ENCODE data around the gene TBC1D20.
A peak's percentile ranks its signal among the peaks of the same experiment; 100 is the strongest.

TBC1D20 gene

GRCh38 chr20:400454-401275 lies 61.7 kb downstream of the TBC1D20 start:
- TF ChIP-seq POU6F1 (CRISPR knock-in tag; IDR thresholded peaks at IDR 0.05; ENCODE audit: borderline replicate concordance, low read depth) (no peak), OSR1 (CRISPR knock-in tag; IDR thresholded peaks at IDR 0.05) (no peak), GLIS3 (CRISPR knock-in tag; IDR thresholded peaks at IDR 0.05) (no peak), ARNTL (CRISPR knock-in tag; IDR thresholded peaks at IDR 0.05; ENCODE audit: borderline replicate concordance, low read depth) (no peak), ZC3H10 (CRISPR knock-in tag; IDR thresholded peaks at IDR 0.05) (no peak)
- peak; percentile 80 for ATAC-seq

GRCh38 chr20:400128-400453 lies 62.2 kb downstream of the TBC1D20 start:
- TF ChIP-seq OSR1 (CRISPR knock-in tag; IDR thresholded peaks at IDR 0.05) (no peak), RARB (CRISPR knock-in tag; IDR thresholded peaks at IDR 0.05) (no peak), CSDC2 (CRISPR knock-in tag; IDR thresholded peaks at IDR 0.05) (no peak), ZC3H10 (CRISPR knock-in tag; IDR thresholded peaks at IDR 0.05) (no peak), TOX (CRISPR knock-in tag; IDR thresholded peaks at IDR 0.05; ENCODE audit: borderline replicate concordance) (no peak)
- no peak for ATAC-seq

- no peak for ATAC-seq
- TF ChIP-seq TCF4 (CRISPR knock-in tag; IDR thresholded peaks at IDR 0.05; ENCODE audit: borderline replicate concordance) (no peak), TOX (CRISPR knock-in tag; IDR thresholded peaks at IDR 0.05; ENCODE audit: borderline replicate concordance) (no peak)
Measured at GRCh38 chr20:399182-399707, 63.1 kb downstream of the TBC1D20 start.

- TF ChIP-seq TSHZ2 (CRISPR knock-in tag; IDR thresholded peaks at IDR 0.05) (no peak), CSRNP3 (CRISPR knock-in tag; IDR thresholded peaks at IDR 0.05) (no peak), ZFP3 (CRISPR knock-in tag; IDR thresholded peaks at IDR 0.05) (no peak), CREB5 (CRISPR knock-in tag; IDR thresholded peaks at IDR 0.05; ENCODE audit: low read depth) (no peak), ZC3H10 (CRISPR knock-in tag; IDR thresholded peaks at IDR 0.05) (no peak), RARB (CRISPR knock-in tag; IDR thresholded peaks at IDR 0.05) (no peak), SNAI2 (CRISPR knock-in tag; IDR thresholded peaks at IDR 0.05) (no peak), BACH2 (CRISPR knock-in tag; IDR thresholded peaks at IDR 0.05; ENCODE audit: borderline replicate concordance) (no peak), PATZ1 (CRISPR knock-in tag; IDR thresholded peaks at IDR 0.05; ENCODE audit: borderline replicate concordance) (no peak), TCF4 (CRISPR knock-in tag; IDR thresholded peaks at IDR 0.05; ENCODE audit: borderline replicate concordance) (no peak), OSR1 (CRISPR knock-in tag; IDR thresholded peaks at IDR 0.05) (no peak), ISL1 (CRISPR knock-in tag; IDR thresholded peaks at IDR 0.05) (no peak), POU6F1 (CRISPR knock-in tag; IDR thresholded peaks at IDR 0.05; ENCODE audit: borderline replicate concordance, low read depth) (no peak), ESRRG (CRISPR knock-in tag; IDR thresholded peaks at IDR 0.05) (no peak), PPARA (CRISPR knock-in tag; IDR thresholded peaks at IDR 0.05; ENCODE audit: borderline replicate concordance) (no peak), ZFP30 (CRISPR knock-in tag; IDR thresholded peaks at IDR 0.05) (no peak)
- no peak for ATAC-seq
Measured at GRCh38 chr20:397432-398237, 64.7 kb downstream of the TBC1D20 start.
